OCI-M1 (cell line): Measurements from ENCODE around the gene OSBPL3.

Experiments used
- DNase-seq: peaks from one replicate; lab custom pipeline; 2025; lab: John Stamatoyannopoulos, UW

OSBPL3 gene

DNA sequence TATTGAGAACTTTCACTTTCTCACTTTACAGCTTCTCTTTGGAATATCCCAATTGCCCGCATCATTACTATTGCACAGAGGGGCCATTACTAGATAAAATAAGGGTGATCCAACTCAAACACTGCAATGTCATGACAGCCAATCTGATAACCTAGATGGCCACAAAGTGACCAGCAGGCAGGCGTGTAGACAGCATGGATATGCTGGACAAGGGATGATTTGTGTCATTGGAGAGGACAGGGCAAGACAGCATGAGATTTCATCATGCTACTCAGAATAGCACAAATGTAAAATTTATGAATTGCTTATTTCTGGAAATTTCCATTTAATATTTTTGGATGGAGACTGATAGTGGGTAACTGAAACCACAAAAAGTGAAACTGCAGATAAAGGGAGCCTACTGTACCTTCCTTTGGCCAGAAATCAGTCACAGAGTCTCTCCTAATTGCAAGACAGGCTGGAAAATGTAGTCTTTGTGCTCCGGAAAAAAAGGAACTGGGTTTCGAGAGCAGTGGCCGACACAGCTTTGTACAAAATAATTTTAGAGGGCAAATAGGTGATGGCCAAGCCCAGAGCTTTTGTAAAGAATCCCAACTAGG is 216.6 kb downstream of the OSBPL3 start:
- peak; percentile 78 for DNase-seq

DNA sequence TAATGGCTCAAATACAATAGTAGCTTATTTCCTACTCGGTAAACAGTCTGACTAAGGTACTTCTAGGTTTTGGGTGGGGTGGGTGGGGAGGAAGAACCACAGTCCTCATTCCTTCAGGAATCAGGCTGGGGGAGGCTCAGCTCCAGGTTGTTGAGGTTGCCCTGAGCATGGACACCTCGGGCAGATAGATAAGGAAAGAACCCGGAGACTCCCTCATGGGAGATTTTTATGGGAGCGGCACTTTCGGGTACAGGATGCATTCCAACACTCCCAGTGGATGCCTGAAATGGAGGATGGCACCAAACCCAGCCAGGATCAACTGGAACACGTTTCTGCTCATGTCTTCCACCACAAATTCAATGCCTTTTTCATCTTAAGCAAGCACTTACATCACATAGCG is 217.2 kb downstream of the OSBPL3 start:
- DNase-seq = no peak

DNA sequence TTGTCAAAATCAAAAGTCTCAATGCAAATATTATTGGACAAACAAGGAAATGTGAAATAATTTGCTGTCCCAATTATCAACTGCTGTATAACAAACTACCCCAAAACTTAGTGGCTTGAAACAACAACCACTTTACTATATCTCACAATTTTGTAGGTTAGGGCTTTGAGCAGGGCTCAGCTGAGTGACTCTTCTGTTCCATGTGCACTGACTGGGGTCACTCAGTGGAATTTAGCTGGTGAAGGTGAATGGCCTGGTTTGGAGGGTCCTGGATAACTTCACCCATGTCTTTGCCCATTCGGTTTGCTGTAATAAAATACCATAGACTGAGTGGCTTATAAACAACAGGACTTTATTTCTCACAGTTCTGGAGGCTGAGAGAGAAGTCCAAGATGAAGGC is 219.0 kb downstream of the OSBPL3 start:
- DNase-seq = no peak

DNA sequence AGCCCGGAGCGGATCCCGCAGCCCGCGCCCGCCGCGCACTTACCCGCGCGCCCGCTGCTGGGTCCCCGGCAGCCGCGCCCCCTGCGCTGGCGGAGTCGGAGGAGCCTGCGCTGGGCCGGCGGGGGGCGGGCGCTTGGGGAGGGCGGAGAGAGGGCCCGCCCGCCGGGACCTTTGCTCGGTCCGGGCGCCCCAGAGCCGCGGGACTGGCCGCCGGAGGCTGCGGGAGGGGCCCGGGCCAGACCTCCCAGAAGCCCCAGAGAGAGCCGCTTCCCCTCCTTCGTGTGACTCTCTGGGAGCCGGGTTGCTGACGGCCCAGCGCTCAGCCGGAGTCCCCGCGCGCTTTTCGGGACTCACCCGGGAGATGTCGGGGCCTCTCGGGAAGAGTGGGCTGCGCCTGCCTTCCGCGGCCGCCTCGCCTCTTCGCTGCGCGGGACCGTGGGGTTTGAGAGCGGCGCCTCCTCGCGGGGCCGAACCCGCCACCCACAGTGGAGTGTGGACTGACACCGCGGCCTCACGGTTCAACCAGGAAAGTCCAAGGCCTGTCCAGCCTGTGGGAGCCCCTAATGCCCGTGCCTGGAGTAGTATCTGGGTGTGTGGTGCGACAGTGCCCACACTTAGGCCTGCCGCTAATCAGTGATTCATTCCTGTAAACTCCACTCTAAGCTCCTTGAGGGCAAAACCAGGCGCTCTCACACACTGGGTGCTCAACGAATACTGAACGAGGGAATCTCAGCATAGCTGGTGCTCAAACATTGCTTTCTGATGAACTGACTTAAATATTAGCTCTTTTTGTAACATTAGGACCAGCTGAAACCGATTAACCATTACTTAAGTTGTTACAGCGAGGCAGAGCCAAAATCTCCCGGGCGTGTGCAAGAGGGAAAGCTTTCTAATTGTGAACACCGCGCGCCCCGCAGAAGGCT is 222.4 kb downstream of the OSBPL3 start, which contains the start of gene GSDME:
Gene GSDME (minus strand): TSS at position 112 of the 923 bp plus-strand sequence. CDS start 7,690 bp downstream, outside the sequence.
- no peak for DNase-seq

DNA sequence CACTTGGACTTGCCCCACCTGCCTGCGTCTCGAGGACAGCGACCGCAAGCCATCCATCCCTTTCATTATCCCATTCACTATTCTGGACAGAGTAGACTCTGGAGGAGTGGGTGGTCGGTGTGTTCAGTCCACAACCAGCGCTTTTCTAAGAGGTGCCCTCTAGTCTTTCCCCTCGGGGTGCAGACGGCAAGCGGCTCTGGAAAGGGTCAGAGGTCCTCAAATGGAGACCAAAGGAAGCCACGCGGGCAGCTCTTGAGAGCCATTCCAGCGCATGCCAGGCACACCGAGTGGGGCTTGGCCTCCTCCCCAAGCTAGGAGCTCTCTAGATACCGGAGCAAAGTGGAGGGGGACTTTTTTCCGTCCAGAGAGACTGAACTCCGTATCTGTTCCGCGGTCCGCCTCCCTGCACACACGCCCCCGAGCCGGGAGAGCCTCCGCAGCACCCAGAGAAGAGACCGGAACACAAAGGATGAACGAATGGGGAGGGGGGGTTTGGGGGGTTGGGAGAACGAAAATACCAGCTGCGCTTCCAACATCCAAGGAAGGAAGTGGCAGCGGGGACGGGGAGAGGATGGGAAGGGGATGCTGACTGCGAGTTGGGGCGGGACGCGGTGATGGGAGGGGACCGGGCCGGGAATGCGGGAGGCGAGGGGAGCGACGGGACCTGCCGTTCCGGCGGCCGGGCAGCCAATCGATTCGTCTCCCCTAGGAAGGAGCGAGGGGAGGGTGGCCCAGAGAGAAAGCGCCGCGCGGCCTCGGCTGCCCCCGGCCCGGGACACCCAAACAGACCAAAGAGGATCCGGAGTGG is 223.2 kb downstream of the OSBPL3 start:
- DNase-seq = no peak

DNA sequence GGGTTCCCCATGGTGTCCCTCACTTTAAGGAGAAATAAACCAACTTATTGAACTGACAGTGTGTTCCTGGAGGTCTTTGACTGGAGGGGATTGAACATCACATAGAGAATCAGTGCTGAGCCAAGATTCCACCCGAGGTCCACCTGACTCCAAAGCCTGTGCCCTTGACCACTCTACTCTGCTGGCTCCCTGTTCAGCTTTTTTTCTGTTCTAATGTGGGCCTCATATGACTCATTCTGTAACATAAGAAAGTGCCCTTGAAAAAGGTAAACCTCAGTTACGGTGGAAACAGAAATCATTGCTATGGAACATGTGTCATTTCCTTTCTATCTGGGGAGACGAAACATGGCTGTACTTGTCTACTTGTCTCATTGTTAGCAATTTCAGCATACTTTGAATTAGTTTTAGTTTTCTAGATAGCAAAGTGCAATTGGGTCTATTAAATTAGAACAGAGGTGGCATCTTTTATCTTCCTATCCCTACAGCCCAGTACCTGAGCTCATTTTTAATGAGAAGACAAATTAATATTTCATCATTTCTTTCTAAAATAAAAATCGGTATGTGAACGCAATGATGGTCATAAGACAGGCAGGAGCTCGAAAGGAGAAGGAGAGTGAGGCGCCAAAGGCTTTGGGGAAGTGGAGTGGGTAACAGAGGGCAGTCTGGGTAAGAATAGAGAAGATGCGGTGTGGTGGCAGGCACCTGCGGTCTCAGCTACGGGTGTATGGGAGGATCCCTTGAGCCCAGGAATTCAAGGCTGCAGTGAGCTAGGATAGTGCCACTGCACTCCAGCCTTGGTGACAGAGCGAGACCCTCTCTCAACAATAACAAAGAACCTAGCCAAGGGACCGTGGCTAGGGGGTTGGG is 224.2 kb downstream of the OSBPL3 start:
- DNase-seq = no peak

DNA sequence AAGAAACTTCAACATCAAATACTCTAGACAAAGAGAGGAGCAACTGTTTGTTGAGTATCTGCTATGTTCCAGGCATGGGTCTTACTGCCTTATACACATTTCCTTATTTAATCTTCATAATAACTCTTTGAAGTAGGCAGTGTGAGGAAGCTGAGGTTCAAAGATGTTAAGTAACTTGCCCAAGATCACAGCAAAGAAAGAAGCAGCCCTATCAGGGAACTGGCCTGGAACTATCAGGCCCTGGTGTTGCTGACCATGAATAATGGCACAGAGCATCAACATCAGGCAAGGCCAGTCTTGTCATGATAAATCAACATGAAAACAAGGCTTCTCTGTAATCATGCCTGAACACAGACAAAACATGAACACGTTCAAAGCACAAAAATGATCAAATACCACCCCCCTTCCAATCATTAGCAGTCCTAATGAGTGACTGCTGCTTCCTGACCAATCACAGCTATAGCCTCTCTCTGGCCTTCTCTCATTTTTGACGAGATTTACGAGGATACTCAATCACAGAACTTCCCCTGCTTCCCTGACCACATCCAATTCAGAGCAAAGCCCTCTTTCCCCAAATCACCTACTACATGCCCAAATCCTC is 225.0 kb downstream of the OSBPL3 start:
- DNase-seq = no peak

DNA sequence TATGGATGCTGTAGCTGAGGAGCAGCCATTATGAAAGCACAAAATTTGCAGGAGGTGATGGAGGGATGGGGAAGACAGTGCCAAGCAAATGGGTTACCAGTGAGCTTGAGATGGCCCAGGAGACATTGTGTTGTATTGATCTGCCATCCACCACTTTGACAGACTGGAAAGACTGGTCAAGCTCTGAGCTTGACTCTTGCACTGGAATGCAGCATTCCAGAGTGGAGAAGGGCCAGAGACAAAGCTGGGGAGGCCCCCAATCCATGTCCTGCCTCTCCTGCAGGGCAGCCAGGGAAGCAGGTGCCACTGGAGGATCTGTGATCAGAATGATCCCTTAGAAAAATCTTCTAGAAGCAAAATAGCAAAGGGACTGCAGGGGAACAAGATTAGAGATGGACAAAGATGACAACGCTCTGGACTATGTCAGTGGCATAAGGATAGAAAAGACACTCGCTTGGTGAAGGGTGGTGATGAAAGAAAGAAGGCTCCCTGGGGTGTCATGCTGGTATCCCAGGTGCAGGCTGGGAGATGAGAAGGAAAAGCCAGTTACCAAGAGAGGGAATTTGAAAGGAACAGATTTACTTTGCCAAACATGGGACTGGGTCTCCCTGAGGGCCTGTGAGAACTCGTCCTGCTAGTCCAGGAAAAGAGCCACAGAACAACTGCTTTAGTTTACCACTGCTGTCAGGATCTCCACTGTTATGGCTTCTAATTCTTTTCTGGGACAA is 227.7 kb downstream of the OSBPL3 start:
- no peak for DNase-seq

DNA sequence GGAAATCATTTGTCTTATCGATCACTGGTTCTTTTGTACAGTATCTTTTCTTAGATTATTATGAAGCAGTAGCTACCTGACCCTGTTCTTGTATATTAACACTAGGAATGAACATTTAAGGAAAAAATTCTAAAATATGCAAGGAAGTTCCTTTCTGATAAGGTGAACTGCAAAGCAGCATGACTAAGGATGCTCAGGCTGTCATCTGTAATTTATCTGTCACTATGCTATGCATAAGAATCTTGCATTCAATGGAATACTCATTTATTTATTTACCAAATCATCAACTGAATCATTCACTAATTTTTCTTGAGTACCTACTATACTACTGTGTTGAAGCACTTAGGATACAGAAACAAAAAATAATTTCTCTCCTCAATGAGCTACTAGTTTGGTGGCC is 228.5 kb downstream of the OSBPL3 start:
- no peak for DNase-seq

DNA sequence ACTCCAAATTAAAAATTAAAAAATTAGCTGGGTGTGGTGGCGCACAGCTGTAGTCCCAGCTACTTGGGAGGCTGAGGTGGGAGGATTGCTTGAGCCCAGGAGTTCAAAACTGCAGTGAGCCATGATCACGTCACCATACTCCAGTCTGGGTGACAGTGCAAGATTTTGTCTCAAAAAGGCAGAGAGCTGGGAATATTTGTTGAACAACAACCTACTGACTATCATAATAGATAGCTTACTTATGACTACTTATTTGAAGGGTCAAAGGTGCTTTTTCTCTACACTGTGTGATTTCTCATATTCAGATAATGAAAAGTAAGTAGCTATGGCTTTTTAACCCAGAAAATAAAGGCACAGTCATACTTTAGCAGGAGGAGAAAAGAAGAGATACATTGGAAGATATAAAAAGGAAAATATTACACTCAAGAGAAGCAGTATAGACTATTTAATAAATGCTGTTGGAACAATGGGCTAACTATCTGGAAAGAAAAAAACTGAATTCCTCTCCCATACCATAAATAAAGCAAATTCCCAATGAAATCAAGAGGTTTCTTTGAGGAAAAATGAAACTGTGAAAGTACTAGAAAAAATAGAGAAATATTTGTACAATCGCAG is 229.4 kb downstream of the OSBPL3 start:
- no peak for DNase-seq

DNA sequence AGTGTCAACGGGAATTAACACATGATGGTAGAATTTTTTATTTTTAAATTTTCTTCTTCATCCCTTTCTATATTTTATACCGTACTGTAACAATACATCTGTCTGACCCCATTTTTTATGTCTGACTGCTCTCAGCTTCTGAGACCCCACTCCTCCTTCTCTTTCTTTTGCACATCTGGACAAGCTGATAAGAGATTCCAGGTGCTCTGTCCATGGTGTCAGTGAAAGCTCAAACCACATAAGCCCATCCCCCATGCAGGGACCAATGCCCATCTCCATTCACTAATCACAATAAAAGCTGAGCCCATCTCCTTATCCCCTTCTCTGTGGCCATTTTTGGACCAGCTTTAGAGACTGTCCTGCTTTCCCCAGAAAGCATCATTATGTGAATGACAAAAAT is 231.5 kb downstream of the OSBPL3 start:
- peak; percentile 4 for DNase-seq
